Ectodermal cell (in vitro differentiated cells): Measurements from ENCODE around the gene HSD17B7.

Experiments used
- H3K27ac ChIP-seq: 2 replicates; pipeline ENCODE4 v1.7.0; 2013; ENCODE audit warnings: mild to moderate bottlenecking, low read depth, low read length; ENCODE audit not compliant: insufficient read depth, poor library complexity, severe bottlenecking
- H3K27me3 ChIP-seq: 2 replicates; pipeline ENCODE4 v1.7.0; 2013; ENCODE audit warnings: mild to moderate bottlenecking, low read length; ENCODE audit not compliant: insufficient read depth, control insufficient read depth, poor library complexity, severe bottlenecking
- H3K36me3 ChIP-seq: one replicate; pipeline ENCODE4 v1.7.0; 2013; ENCODE audit warnings: low read length; ENCODE audit not compliant: control insufficient read depth, insufficient read depth
- H3K4me1 ChIP-seq: one replicate; pipeline ENCODE4 v1.7.0; 2013; ENCODE audit warnings: low read length; ENCODE audit not compliant: control insufficient read depth, insufficient read depth
- H3K4me3 ChIP-seq: 2 replicates; pipeline ENCODE4 v1.7.0; 2013; ENCODE audit warnings: low read depth, low read length, control low read depth; ENCODE audit not compliant: insufficient read depth
- H3K9me3 ChIP-seq: 2 replicates; pipeline ENCODE4 v1.7.0; 2013; ENCODE audit warnings: mild to moderate bottlenecking, low read length, moderate library complexity; ENCODE audit not compliant: control insufficient read depth
- WGBS, 2 experiments: methylation state at CpG; one replicate each; pipeline ENCODE4 v1.1.7; 2013; ENCODE audit warnings: missing lambda C conversion rate in 2 of 2; 5-methylcytosine and 5-hydroxymethylcytosine counted together

The HSD17B7 gene

DNA sequence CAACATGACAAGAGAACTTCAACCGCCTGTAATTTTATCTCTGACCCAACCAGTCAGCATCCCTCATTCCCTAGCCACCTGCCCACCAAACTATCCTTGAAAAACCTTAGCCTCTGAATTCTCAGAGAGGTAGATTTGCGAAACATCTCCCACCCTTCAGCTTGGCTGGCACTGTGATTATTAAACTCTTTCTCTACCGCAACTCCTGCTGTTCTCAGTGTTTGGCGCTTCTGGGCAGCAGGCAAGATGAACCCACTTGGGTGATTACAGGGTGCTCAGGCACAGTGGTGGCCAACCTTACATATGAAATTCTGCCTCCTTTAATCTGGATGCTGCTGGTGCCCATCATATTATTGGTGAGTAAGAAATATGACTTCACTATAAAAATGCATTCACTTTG is 48.4 kb downstream of the HSD17B7 start:
- H3K4me1 ChIP-seq: no peaks in the 10 kb centered on the region
- no peaks in the 10 kb centered on the region for H3K9me3 ChIP-seq
- H3K27me3 ChIP-seq: no peaks in the 10 kb centered on the region
- no peaks in the 10 kb centered on the region for H3K36me3 ChIP-seq
- no peak overlapping the region for H3K4me3 ChIP-seq
- 82 to 84% methylated on average over 4 of the region's 4 CpGs for WGBS, 2 experiments
- H3K27ac ChIP-seq: no peak overlapping the region

DNA sequence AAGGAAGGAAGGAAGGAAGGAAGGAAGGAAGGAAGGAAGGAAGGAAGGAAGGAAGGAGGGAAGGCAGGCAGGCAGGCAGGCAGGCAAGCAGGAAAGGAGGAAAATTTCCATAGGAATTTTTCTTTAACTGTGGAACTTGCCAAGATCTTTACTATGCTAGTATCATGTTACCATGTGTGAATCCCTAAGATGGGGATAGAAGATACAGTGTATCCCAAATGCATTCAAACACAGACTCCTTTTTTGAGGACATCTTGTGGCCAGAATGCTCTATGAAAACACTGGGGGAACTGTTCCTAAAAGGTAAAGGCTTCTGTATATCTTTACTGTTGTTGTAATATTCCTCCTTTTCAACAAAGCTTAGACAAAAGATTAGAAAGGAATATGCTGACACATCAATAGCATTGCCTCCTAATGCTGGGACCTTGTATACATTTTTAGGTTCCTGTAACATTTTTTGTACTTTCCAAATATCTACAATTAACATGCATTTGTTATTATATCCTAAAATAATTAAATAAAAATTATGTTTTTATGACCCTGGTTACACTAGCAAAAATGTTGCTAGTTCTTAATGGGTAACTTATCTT is 49.8 kb downstream of the HSD17B7 start:
- H3K4me3 ChIP-seq: no peak overlapping the region
- H3K27me3 ChIP-seq: no peaks in the 10 kb centered on the region

DNA sequence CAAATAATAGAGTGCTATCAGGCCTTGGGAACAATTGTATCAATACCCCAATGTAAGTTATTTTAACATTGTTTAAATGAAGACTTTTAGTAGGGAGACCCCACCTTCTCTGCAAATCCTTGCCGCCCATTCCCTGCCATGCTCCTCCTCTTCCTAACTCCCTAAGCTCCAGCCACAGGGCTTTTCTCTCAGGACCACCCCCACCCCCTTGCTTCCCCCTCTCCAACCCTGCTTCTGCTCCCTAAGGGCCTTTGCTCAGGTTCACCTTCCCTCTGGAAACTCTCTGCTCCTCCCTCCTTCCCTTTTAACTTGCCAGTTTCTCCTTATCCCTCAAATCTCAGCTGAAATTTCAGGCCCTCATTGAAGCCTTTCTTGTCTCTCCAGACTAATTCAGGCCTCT is 53.7 kb downstream of the HSD17B7 start:
- 73 to 81% methylated on average over 1 of the region's 1 CpG for WGBS, 2 experiments
- no peaks in the 10 kb centered on the region for H3K9me3 ChIP-seq
- no peak overlapping the region for H3K27ac ChIP-seq
- H3K4me3 ChIP-seq: no peak overlapping the region
- H3K27me3 ChIP-seq: no peaks in the 10 kb centered on the region
- H3K4me1 ChIP-seq: no peaks in the 10 kb centered on the region
- H3K36me3 ChIP-seq: no peaks in the 10 kb centered on the region

More for the DNA sequence above, 49.8 kb downstream of the HSD17B7 start:
- Histone ChIP-seq H3K4me1 (no peaks in the 10 kb centered on the region), H3K27ac (no peak overlapping the region), H3K9me3 (no peaks in the 10 kb centered on the region), H3K36me3 (no peaks in the 10 kb centered on the region)

DNA sequence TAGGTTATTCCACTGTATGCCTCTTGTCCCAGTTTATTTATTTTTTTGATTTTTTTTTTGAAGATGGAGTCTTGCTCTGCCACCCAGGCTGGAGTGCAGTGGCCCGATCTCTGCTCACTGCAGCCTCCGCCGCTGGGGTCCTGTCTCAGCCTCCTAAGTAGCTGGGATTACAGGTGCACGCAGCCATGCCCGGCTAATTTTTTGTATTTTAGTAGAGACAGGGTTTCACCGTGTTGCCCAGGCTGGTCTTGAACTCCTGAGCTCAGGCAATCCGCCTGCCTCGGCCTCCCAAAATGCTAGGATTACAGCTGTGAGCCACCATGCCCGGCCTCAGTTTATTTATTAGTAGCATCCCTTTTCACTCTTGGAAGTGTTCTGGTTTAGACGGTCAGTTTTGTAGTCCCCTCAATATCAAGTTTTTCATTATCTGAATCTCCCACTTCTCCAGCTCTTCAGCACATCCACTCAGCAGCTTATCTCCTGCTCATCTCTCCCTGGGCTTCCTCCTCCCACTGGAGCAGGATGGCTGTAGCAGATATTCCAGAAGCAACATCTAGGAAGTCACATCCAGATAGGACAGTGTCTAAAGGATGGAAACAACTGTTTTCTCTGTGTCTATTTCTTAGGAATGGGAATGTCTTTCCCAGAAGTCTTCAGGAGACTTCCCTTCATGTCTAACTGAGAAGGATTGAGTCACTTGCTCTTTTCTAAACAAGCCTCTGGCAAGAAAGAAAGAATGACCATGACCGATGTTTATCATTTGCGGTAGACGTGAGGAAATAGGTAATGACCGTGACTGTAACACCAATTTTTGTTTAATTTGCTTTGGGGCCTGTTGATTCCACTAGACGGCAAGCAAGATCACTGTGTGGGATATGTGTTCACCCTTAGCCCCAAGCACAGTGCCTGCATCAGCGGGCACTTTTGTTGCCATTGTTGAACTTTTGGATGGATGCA is 56.0 kb downstream of the HSD17B7 start:
- no peak overlapping the region for H3K4me3 ChIP-seq
- no peaks in the 10 kb centered on the region for H3K4me1 ChIP-seq
- no peaks in the 10 kb centered on the region for H3K27me3 ChIP-seq
- H3K36me3 ChIP-seq: no peaks in the 10 kb centered on the region
- 94% methylated on average over 16 of the region's 16 CpGs for WGBS, 2 experiments
- no peaks in the 10 kb centered on the region for H3K9me3 ChIP-seq
- no peak overlapping the region for H3K27ac ChIP-seq

DNA sequence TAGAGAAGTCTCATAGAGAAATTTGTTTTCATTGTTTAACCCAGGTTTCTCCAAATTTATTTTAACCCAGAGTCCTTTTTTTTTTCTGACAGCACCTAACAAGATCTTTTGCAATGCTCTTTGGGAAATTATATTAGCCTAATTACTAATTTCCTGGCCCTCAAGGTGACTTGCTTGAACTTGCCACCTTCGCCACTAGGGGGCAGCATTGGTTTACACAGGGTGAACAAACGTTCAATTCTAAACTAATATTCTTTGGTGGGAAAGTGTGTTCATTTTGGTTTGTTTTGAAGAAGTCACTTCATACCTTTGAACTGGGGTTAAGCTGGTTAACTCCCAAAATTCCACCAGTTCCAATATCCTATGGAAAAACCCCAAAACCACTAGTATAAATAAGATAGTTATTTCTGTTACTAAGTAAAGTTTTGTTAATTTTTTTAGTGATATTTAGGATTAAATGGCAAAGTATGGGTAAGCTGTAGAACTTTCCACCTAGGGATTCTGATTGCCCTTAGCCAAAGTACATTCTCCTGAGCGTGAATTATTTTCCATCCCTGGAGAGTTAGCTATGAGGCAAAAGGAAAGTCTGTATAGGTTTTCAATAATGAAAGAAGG is 57.4 kb downstream of the HSD17B7 start:
- Histone ChIP-seq H3K27me3 (no peaks in the 10 kb centered on the region), H3K4me1 (no peaks in the 10 kb centered on the region), H3K36me3 (no peaks in the 10 kb centered on the region), H3K27ac (no peak overlapping the region), H3K4me3 (no peak overlapping the region), H3K9me3 (no peaks in the 10 kb centered on the region)
- WGBS, 2 experiments: 18 to 53% methylated on average over 1 to 3 of the region's 3 CpGs

DNA sequence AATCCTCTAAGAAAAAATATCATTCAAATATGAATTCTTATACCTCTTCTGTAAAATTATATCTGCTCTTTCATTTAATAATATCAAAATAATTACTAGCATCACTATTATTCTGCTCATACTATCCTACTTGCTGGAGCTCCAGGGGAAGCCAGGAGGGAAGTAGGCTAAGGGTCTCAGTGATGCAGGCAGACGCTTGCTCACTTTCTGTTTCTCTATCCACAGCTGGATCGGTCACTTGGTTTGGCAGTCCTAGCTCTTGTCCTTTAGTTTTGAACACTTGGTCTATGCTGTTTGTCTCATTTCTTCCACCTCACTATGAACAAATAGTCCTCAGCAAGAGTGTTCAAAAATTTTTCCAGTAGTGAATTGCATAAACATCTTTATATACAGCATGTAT is 59.2 kb downstream of the HSD17B7 start:
- no peak overlapping the region for H3K4me3 ChIP-seq
- WGBS, 2 experiments: 97 to 100% methylated on average over 2 of the region's 2 CpGs

DNA sequence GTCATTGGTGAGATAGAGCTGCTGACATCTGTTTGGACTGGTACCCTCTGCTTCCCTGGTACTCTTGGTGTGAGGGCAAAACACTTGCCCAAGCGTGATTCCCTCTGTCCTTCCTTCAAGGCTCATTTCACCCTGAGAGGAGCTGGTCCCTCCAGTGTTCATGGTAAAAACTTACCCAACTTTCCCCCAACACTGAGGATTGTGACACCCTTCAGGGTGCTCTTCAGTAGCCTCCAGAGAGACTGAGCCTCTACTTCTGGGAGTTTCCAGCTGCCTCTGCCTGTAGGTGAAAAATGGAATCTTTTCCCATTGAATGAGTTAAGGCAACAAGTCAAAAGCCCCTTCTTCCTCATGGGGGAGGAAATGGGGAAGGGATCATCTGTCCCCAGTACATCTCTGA is 60.8 kb downstream of the HSD17B7 start:
- Histone ChIP-seq H3K27me3 (no peaks in the 10 kb centered on the region), H3K4me3 (no peak overlapping the region), H3K9me3 (no peaks in the 10 kb centered on the region), H3K36me3 (no peaks in the 10 kb centered on the region), H3K27ac (no peak overlapping the region), H3K4me1 (peaks cover 1% of the 10 kb centered on the region)
- 92 to 95% methylated on average over 1 of the region's 1 CpG for WGBS, 2 experiments

More for the DNA sequence above, 59.2 kb downstream of the HSD17B7 start:
- H3K9me3 ChIP-seq: no peaks in the 10 kb centered on the region
- H3K4me1 ChIP-seq: no peaks in the 10 kb centered on the region
- no peaks in the 10 kb centered on the region for H3K27me3 ChIP-seq
- H3K27ac ChIP-seq: no peak overlapping the region
- H3K36me3 ChIP-seq: no peaks in the 10 kb centered on the region

DNA sequence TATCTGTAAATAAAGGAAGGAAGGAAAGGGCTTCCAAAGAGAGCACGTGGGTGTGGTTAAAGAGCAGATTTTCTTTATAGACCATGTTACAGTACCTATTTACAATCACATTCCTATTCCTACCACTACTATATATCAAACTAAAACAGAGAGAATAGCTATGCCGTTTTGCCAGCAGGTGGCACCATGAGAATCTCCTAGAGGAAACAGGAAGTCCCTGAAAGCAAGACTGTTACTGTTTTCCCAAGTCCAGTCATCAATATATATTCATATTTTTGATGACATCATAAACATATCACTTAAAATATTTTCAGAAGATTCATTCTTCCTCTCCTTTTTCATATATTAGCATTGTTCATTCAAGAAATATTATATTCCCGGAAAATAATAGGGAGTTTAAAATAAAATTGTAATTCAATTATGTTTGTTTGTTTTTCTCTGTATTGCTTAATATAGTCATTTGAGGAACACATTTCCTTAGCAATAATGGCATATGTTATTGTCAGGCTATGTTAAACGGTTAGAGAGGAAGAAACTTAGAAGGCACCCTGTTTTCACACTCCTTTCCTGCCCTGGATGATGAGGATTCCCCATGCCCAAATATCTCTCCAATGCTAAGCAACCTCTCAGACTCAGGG is 63.9 kb downstream of the HSD17B7 start:
- Histone ChIP-seq H3K27ac (no peak overlapping the region), H3K27me3 (no peaks in the 10 kb centered on the region), H3K4me1 (peaks cover 5% of the 10 kb centered on the region), H3K36me3 (no peaks in the 10 kb centered on the region), H3K4me3 (no peak overlapping the region), H3K9me3 (no peaks in the 10 kb centered on the region)
- 35 to 57% methylated on average over 2 to 3 of the region's 4 CpGs for WGBS, 2 experiments

DNA sequence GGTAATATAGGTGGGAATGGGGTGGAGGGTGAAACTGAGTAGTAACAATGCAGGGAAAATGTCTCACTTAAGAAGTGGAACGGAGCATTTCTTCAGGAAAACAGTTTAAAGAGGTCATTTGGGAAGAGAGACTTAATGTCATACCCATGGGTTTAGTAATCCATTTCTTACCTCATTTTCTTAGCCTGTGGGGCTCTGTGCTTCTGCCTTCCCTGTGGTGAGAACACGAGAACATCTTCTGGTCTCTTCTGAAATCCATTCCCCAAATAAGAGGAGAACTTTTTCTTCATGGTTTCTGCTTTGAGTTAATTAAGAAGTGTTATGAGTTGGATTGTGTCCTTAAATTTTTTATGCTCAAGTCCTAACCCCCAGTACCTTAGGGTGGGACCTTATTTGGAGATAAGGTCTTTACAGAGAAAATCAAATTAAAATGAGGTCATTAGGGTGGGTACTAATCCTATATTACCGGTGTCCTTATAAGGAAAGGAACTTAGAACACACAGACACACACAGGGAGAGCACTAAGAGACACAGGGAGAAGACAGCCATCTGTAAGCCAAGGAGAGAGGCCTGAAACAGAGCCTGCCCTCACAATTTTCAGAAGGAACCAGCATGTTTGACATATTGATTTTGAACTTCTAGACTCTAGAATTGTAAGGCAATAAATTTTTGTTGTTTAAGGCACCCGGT is 65.1 kb downstream of the HSD17B7 start:
- H3K27ac ChIP-seq: no peak overlapping the region
- H3K36me3 ChIP-seq: no peaks in the 10 kb centered on the region
- H3K27me3 ChIP-seq: no peaks in the 10 kb centered on the region
- 91 to 97% methylated on average over 4 of the region's 4 CpGs for WGBS, 2 experiments
- no peaks in the 10 kb centered on the region for H3K9me3 ChIP-seq
- peaks cover 12% of the 10 kb centered on the region for H3K4me1 ChIP-seq
- no peak overlapping the region for H3K4me3 ChIP-seq
